ENCODE results near the gene CNTN4.

GRCh38 chr3:2904054-2904453, 805.4 kb downstream of the CNTN4 start:
- TF ChIP-seq CTCF (IDR thresholded peaks at IDR 0.05; ENCODE audit: borderline replicate concordance, extremely low read depth, low read length, poor library complexity, severe bottlenecking) (no peak), EZH2 (IDR thresholded peaks at IDR 0.05; ENCODE audit: borderline replicate concordance, low read depth, low read length, severe bottlenecking) (no peak)

All from DND-41 (cell line).